HEK293 (cell line): ENCODE measurements around the gene UGT2A2.

Experiments used
- BCL11A ChIP-seq: fragments of 450-650 bp; formaldehyde crosslinking; IDR thresholded peaks from 2 replicates; pipeline ENCODE4 v1.5.1; 2016; ENCODE audit warnings: low read depth, missing biosample characterization, missing genetic modification characterization
- CTCF ChIP-seq: fragments of 450-650 bp; formaldehyde crosslinking; IDR thresholded peaks from 2 replicates; pipeline ENCODE4 v1.5.1; 2016; ENCODE audit warnings: missing biosample characterization, missing genetic modification characterization
- PRDM6 ChIP-seq: fragments of 450-650 bp; formaldehyde crosslinking; IDR thresholded peaks from 2 replicates; pipeline ENCODE4 v1.5.1; 2017; ENCODE audit warnings: missing biosample characterization, missing genetic modification characterization
- TCF7L2 ChIP-seq: IDR thresholded peaks from 2 replicates; pipeline ENCODE4 v1.6.1; 2011; ENCODE audit warnings: low read depth, mild to moderate bottlenecking, inconsistent platforms, low read length, moderate library complexity, borderline replicate concordance
- ZBTB11 ChIP-seq: fragments of 450-650 bp; formaldehyde crosslinking; conservative IDR thresholded peaks from 2 replicates; pipeline ENCODE4 v1.5.1; 2016; ENCODE audit warnings: low read depth, missing biosample characterization, missing genetic modification characterization
- ZBTB7A ChIP-seq: fragments of 450-650 bp; formaldehyde crosslinking; IDR thresholded peaks from 2 replicates; pipeline ENCODE4 v1.5.1; 2016; ENCODE audit warnings: low read depth, missing biosample characterization, missing genetic modification characterization
- ZNF274 ChIP-seq, 2 experiments: fragments of 200-500 bp in 1 of 2; fragments of 450-650 bp in 1 of 2; sonication (Bioruptor generic) in 1 of 2; formaldehyde crosslinking in 1 of 2; IDR thresholded peaks; 2 replicates each; pipeline versions ENCODE4 v1.5.1 to v1.6.1; 2014 to 2016; ENCODE audit warnings: borderline replicate concordance in 1 of 2, inconsistent platforms in 1 of 2, low read length in 1 of 2, missing biosample characterization in 1 of 2, missing genetic modification characterization in 1 of 2
- ZNF311 ChIP-seq: fragments of 450-650 bp; formaldehyde crosslinking; IDR thresholded peaks from 2 replicates; pipeline ENCODE4 v1.5.1; 2017; ENCODE audit warnings: missing biosample characterization, missing genetic modification characterization, borderline replicate concordance
- ZNF530 ChIP-seq: fragments of 450-650 bp; formaldehyde crosslinking; IDR thresholded peaks from 2 replicates; pipeline ENCODE4 v1.5.1; 2016; ENCODE audit warnings: low read depth, missing biosample characterization, missing genetic modification characterization
- ZNF561 ChIP-seq: fragments of 450-650 bp; IDR thresholded peaks from 2 replicates; pipeline ENCODE4 v1.5.1; 2018; ENCODE audit warnings: missing biosample characterization, missing genetic modification characterization, borderline replicate concordance
- ZNF580 ChIP-seq: fragments of 450-650 bp; formaldehyde crosslinking; IDR thresholded peaks from 2 replicates; pipeline ENCODE4 v1.5.1; 2016; ENCODE audit warnings: missing biosample characterization, missing genetic modification characterization
- ZNF777 ChIP-seq: fragments of 450-650 bp; formaldehyde crosslinking; IDR thresholded peaks from 2 replicates; pipeline ENCODE4 v1.5.1; 2017; ENCODE audit warnings: missing biosample characterization, missing genetic modification characterization, borderline replicate concordance
- TF ChIP-seq, protein P1 (sequence below): fragments of 450-650 bp; formaldehyde crosslinking; IDR thresholded peaks from 2 replicates; pipeline ENCODE4 v1.5.1; 2016; ENCODE audit warnings: missing biosample characterization, missing genetic modification characterization

DNA sequence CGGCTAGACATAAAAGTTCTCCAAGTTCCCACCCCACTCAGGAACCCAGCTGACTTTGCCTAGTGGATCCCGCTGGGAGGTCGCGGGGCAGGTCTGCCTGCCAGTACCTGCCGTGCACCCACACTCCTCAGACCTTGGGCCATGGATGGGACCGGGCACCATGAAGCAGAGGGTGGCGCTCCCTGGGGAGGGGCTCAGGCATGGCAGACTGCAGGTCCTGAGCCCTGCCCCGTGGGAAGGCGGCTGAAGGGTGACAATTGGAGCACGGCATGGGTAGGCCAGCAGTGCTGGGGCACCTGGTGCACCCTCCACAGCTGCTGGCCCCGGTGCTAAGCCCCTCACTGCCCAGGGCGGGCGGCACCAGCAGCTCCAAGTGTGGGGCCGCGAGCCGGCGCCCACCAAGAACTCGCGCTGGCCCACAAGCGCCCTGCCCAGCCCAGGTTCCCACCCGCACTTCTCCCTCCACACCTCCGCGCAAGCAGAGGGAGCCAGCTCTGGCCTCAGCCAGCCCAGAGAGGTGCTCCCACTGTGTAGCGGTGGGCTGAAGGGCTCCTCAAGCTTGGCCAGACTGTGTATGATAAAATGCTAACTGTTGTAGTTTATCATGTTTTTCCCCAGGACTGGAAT is 63.1 kb downstream of the UGT2A2 start:
- no peak for TF ChIP-seq ZNF274 (IDR thresholded peaks at IDR 0.05; ENCODE audit: low read length)
- no peak for TF ChIP-seq ZNF274 (tag by site-specific recombination; IDR thresholded peaks at IDR 0.05; ENCODE audit: borderline replicate concordance)
- no peak for TF ChIP-seq ZNF777 (tag by site-specific recombination)
- no peak for TF ChIP-seq TCF7L2
- no peak for TF ChIP-seq CTCF (tag by site-specific recombination)
- TF ChIP-seq, protein P1, sequence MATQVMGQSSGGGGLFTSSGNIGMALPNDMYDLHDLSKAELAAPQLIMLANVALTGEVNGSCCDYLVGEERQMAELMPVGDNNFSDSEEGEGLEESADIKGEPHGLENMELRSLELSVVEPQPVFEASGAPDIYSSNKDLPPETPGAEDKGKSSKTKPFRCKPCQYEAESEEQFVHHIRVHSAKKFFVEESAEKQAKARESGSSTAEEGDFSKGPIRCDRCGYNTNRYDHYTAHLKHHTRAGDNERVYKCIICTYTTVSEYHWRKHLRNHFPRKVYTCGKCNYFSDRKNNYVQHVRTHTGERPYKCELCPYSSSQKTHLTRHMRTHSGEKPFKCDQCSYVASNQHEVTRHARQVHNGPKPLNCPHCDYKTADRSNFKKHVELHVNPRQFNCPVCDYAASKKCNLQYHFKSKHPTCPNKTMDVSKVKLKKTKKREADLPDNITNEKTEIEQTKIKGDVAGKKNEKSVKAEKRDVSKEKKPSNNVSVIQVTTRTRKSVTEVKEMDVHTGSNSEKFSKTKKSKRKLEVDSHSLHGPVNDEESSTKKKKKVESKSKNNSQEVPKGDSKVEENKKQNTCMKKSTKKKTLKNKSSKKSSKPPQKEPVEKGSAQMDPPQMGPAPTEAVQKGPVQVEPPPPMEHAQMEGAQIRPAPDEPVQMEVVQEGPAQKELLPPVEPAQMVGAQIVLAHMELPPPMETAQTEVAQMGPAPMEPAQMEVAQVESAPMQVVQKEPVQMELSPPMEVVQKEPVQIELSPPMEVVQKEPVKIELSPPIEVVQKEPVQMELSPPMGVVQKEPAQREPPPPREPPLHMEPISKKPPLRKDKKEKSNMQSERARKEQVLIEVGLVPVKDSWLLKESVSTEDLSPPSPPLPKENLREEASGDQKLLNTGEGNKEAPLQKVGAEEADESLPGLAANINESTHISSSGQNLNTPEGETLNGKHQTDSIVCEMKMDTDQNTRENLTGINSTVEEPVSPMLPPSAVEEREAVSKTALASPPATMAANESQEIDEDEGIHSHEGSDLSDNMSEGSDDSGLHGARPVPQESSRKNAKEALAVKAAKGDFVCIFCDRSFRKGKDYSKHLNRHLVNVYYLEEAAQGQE (tag by site-specific recombination), result no peak
- TF ChIP-seq ZBTB11 (tag by site-specific recombination), result no peak
- no peak for TF ChIP-seq ZNF580 (tag by site-specific recombination)
- TF ChIP-seq PRDM6, result no peak
- no peak for TF ChIP-seq ZNF561 (tag by site-specific recombination)
- no peak for TF ChIP-seq BCL11A (tag by site-specific recombination)
- no peak for TF ChIP-seq ZNF530 (tag by site-specific recombination)
- no peak for TF ChIP-seq ZBTB7A
- TF ChIP-seq ZNF311 (tag by site-specific recombination), result no peak
